NB4 (cell line): ENCODE measurements around the gene MMP13.

Source experiments
- POLR2A ChIP-seq: IDR thresholded peaks from 2 replicates; pipeline ENCODE4 v1.6.1; 2011; ENCODE audit warnings: mild to moderate bottlenecking; ENCODE audit not compliant: insufficient read length; ENCODE audit errors: extremely low read depth
- TF ChIP-seq, protein P1 (sequence below): IDR thresholded peaks from one replicate; pipeline ENCODE4 v1.5.1; 2012; ENCODE audit warnings: low read depth, low read length

DNA sequence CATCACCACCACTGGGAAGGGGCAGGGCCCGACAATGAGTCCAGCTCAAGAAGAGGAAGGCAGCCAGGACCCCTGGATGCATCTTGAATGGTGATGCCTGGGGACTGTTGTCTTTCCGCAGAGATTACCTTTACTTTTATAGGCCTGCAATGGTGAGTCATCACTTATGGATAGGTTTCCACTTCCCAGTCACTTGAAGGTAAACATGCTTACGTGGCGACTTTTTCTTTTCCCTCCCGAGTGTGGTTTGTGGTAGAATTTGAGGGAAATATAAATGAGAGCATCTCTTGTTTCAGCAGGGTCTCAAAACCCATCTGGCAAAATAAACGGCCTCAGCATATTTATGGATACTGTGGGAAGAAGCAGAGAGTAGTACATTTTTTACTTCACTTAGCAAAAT is at the start of gene MMP13:
- TF ChIP-seq, protein P1, sequence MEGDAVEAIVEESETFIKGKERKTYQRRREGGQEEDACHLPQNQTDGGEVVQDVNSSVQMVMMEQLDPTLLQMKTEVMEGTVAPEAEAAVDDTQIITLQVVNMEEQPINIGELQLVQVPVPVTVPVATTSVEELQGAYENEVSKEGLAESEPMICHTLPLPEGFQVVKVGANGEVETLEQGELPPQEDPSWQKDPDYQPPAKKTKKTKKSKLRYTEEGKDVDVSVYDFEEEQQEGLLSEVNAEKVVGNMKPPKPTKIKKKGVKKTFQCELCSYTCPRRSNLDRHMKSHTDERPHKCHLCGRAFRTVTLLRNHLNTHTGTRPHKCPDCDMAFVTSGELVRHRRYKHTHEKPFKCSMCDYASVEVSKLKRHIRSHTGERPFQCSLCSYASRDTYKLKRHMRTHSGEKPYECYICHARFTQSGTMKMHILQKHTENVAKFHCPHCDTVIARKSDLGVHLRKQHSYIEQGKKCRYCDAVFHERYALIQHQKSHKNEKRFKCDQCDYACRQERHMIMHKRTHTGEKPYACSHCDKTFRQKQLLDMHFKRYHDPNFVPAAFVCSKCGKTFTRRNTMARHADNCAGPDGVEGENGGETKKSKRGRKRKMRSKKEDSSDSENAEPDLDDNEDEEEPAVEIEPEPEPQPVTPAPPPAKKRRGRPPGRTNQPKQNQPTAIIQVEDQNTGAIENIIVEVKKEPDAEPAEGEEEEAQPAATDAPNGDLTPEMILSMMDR = no peak
- no peak for TF ChIP-seq POLR2A
